Fibroblast of upper back skin (primary cell): Measurements from ENCODE around the gene UBE2M.

Experiments used
- DNase-seq: peaks from one replicate; pipeline ENCODE4 v3.0.0-alpha.2; 2013

Gene UBE2M

DNA sequence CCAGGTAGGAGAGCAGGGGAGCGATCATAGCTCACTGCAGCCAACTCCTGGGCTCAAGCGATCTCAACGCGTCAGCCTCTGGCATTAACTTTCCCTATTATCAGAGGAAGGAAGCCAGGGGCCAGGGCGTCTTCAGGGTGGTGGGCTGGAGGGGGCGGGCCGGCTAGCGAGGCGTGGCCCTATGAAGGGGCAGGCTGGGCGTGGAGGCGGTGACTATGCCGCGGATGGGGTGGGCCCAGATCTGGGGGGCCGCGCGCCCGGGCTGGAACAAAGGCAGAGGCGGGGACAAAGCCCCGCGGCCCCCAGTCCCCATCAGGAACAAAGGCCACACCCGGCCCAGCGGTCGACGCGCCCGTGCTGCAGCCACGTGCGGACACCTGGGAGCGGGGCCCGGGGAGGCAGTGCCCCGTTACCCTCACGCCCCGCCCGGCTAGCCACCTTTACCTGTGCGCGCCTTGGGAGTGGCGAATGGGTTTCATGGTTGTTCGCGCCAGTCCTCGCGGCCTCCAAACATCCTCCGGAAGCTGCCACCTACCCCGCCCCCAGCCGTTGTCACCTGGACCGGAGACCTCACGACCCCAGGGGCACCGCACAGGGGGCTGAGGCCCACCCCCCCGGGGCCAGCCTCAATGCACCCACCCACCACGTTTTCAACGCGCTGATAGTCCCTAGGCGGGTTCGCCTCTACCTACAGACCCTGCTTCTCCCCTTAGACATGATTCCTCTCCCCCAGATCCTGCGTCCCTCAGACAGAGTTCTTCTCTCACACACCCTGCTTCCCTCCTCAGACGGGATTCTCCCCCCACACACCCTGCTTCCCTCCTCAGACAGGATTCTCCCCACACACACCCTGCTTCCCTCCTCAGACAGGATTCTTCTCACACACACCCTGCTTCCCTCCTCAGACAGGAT lies 19.9 kb downstream of the UBE2M start:
- no peak for DNase-seq

DNA sequence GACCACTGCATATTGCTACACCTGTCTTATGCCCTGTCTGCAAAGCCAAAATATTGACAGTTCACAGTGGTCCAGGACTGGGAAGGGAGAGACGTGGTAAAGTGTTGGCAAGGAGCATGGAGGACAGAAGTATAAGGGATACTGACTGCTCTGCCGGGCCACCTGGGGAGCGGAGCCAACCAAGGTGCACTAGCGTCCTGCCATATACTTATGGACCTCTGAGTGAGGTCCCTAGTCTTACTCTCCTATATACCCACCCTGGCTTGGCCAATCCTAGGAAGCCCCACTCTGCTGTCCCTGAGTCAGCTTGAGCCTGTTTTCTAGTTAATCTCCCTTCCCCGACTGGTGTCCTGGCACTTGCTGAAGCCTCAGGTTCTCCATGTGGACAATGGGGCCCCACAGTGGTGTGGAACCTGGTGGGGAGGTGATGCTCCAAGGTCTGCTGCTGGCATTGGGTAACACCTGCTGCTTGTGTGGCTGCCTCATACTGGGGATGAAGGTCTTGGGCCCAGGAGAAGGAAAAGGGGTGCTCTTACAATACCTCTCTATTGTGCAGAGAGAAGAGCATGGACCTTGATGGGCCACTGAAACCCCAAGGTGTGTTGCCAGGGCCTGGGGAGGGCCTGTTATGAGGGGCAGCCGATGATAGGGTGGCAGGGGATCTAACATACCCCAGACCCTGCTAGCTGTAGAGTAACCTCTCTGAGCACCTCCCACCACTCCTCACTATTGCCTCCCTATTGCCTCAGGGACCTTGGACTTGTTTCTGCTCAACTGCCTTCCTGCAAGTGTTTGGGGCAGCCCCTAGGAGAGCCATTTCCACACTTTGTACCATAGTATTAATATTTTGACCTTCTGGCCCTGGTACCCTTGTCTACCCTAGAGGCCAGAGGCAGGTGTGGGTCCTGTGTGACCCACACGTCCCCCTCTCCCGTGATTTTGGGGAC lies 21.3 kb downstream of the UBE2M start:
- DNase-seq, result no peak

DNA sequence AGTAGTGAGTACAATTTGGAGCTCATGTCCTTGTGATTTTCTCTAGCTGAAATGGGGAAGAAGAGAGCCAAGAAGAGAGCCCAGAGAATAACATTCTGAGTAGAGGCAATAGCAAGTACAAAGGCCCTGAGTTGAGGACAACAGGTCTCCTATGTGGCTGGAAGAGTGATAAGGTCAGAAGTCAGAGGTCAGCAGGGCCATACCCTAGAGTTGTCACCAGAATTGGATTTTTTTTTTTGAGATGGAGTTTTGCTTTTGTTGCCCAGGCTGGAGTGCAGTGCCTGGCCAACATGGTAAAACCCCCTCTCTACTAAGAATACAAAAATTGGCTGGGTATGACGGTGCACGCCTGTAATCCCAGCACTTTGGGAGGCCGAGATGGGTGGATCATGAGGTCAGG lies 22.6 kb downstream of the UBE2M start:
- no peak for DNase-seq

DNA sequence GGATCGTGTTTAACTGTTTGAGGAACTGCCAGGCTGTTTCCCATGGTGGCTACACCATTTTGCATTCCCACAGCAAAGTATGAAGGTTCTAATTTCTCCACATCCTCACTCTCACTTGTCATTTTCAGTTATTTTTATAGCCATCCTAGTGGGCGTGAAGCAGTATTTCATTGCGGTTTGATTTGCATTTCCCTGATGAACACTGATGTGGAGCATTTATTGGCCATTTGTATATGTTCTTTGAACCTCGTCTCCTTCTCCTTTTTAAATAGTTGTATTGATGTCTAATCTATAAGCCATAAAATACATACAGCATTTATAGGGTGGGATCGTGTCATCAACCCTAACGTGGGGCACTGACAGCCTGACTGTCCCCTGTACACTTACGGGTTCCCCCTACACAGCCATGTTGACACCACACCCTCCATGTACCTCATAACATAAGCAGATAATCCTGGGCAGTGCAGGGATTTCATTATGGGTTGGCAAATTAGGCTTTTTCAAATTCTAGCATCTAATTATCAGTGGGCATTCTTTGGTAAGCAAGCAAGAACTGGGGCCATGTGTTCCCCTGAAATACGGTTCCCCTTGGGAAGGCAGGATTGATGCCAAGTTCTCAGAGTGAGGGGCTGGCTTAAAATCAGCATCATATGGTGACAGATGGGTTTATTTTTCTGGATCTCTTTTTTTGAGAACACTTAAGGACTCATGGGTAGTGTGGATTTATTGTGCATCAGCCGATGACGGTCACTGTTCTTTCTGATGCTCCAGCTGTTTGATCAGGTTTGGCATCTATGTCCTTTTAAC lies 27.2 kb downstream of the UBE2M start:
- no peak for DNase-seq

DNA sequence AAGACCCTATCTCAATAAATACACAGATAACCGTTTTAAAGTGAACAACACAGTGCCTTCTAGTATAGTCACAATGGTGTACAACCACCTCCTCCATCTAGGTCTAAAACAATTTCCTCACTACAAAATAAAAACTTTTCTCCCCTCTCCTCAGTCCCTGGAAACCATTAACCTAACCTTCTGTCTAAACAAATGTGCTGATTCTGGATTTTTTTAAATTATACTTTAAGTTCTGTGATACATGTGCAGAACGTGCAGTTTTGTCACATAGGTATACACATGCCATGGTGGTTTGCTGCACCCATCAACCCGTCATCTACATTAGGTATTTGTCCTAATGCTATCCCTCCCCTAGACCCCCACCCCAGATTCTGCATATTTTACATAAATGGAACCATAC lies 29.0 kb downstream of the UBE2M start:
- no peak for DNase-seq

DNA sequence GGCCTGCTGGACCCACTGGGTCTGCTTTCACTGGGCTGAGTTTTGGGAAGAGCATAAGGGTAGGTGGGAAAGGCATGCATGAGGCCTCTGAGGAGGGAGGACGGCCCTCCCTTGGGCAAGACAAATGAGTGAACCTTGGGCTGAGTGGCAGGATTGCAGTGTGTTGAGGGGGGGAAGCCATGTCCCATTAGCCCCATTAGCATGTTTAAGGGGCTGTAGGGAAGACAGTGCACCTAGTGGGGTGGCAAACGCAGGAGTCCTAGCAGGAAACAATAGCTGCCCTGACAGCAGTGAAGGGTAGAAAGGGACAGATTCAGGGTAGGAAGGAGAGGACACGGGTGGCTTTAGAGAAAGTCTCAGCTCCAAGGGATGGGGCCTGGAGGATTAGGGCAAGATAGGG lies 35.7 kb downstream of the UBE2M start:
- no peak for DNase-seq

DNA sequence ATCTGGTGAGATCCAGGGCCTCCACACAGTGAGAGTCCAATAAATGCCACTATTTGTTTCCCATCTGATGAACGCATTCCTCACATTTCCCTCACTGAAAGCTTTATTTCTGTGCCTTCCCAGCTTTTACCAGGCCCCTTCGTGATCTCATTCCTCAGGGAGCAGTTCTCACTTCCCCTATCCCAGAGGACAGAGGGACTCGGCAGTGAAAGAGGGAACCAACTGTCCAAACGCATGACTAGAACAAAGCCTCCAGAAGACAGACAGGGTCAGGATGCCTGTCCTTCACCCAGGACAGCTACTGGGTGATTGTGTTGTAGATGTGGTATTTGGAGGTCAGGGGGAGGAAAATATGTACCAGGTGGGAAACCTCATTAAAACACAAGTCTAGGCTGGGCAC lies 36.8 kb downstream of the UBE2M start:
- no peak for DNase-seq

DNA sequence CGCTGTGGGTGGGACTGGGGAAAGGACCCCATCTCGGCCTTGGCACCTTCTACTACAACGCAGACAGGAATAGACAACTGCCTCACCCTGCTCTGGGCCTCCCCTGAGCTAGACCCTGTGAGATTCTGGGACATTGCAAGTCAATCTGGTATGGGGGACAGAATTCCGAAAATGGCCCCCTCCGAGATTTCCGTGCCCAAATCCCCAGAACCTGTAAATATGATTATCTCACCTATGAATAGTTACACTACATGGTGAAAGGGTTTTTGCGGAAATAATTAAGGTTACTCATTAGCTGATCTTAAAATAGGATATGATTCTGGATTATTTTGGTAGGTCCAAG lies 38.2 kb downstream of the UBE2M start:
- DNase-seq, result no peak

DNA sequence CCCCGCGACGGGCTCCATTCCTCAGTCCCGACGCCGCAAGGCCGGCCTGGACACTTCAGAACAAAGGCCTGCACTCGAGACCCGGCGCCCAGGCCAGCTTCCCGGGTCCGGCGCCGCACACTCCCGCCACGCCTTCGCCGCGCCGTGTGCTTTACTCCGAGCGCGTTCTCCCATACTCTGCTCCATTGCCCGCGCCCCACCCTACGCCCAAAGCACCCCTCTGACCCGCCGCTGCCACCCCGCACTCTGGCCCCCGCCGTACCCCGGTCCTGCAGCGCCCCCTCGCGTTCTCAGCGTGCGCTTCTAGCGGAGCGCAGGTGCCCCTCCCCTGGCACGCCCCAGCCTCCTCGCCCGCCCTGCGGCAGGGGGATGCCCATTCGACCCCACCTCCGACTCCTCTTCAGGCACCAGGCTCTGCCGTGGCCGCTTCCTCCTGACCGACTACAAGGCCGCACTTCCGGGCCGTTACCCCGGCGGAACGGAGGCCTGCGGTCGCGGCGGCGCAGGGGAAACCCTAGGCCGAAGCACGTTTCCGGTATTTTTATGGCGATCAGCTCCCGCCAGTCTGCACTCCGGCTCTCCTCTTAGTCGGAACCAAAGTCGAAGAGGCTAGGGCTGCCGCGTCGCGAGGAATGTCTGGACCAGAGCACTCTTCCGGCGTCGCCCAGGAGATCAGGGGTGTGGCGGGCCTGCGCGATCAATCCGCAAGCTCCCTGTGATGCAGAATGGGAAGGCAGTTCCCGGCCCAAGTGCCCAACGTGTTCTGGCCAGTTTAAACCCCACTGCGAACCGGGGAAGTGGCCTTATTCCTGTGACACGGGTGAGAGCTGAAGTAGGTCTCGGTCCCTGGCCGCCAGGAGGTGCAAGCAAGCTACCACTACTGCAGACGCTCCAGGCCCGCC lies 38.8 kb downstream of the UBE2M start, which contains the start of gene ZBTB45:
Gene ZBTB45, minus strand, starts transcription at position 456 of the 902 bp plus-strand sequence. CDS start 2,137 bp downstream, outside the sequence.
- DNase-seq, result peak; percentile 97

DNA sequence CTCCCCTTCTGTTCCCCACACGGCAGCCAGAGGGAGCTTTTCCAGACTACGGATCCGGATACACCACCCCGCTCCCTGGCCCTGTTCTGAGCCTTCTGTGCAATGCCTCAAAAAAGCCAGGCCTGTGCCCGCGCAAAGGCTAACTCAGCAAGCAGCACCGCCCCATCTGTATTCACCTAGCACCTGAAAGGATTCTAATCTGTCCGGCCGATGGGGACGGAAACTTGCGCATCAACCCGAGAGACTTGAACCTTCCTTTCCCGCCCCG lies 39.4 kb downstream of the UBE2M start:
- DNase-seq, result peak; percentile 73

DNA sequence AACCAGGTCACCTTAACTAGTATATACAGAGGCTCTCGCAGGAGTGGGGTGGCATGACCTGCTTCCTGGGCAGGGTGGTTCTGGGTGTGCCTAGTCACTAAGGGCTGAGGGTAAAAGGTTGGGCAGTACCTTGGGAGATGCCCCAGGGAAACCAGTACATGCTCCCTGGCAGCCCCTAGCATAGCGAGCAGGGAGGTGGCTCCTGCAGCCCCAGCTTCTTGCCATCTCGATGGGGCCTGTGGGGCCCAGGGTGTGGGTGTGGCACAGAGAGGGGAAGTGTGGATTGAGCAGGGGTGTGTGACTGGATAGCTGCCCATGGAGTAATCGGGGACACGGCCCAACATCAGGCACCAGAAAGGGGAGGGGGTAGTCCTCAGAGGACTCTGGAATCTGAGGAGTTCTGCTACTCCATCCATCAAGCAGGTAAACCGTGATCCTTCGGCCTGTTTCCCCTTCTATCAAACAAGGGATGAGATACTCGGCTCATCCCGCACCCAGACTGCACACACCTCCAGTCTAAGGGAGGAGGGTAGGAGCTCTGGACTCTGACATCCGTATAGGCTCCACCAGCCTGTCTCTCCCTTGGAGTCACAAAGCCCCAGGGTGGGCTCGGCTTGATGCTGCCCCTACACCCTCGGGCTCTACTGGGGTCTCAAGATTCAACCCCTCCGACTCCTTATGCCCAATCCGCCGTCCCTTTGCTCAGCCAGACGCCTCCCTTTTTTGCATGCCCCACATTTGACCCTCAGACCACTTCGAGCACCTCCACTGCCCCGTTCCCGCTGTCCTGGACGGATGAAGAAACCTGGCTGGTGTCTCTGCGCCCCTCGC lies 39.9 kb downstream of the UBE2M start:
- no peak for DNase-seq

DNA sequence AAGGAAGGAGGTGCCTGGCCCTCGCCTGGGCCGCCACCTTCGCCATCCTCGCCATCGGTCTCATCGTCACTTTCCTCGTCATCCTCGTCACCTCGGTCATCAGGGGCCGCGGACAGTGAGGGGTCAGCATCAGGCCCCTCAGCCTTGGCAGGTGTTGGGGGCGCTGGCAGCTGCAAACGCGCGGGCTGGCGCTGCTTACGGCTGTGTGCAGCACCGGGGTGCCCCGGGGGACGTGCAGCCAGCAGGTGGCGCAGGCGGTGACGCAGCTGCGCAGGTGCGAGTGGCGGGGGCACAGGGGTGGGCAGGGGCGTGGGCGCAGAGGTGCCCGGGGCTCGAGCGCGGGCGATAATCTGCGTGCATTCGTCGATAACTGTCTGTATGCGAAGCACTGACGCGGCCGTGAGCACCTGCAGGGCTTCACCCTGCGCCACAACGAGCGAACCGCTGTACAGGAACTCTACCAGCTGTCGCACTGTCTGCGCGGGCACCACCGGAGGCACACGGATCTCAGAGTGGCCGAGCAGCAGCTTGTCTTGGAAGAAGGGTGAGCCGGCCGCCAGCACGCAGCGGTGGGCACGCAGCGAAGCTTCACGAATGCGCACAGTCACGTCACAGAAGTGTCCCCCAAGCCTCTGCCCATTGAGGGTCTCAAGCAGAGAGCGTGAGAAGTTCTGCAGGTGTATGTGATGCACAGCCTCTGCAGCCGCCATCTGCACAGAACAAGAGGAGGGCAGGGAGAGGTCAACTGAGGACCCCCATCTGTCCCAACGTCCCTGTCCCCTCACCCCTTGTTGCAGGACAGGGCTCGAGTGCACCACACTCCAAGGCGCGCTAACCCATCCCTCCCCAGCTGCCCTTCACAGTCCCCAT lies 41.2 kb downstream of the UBE2M start:
- no peak for DNase-seq

DNA sequence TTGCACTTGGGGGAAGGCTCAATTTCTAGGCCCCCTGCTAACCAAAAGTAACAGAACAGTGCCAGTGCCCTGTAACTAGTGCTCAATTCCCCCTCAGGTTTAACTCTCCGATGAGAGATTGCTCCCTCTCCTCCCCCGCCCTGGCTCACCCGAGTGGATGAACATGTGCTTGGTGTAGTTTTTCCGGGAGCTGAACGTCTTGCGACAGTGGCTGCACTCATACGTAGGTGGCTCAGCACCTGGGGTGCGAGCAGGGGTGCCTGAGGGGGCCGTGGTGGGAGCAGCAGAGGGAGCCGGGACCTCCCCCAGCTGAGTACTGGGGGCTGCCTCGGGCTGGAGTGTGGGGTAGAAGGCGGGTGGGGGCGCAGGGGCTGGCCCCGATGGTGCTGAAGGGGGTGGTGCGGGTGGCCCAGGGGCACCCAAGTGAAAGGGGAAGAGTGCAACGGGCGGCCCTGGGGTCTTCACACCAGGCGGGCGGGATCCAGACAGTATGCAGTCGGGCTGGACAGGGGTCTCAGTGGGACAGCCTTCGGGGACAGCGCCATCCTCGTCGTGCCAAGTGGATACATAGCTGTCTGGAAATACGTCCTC lies 42.1 kb downstream of the UBE2M start:
- no peak for DNase-seq

DNA sequence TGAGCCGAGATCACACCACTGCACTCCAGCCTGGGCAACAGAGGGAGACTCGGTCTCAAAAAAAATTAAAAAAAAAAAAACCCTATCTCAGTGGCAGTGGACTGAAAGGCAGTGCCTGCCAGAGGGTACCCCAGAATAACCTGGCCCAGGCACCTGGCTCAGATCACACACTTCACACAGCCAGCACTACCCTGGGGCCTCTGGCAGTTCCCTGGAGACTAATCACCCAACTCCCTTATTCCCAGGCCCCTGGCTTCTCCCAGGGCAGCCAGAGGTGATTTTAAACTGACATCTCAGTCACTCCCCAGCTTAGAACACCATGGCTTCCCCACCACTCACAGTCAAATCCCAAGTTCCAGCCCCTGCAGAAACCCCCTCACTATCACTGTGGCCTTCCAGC lies 43.2 kb downstream of the UBE2M start:
- no peak for DNase-seq

DNA sequence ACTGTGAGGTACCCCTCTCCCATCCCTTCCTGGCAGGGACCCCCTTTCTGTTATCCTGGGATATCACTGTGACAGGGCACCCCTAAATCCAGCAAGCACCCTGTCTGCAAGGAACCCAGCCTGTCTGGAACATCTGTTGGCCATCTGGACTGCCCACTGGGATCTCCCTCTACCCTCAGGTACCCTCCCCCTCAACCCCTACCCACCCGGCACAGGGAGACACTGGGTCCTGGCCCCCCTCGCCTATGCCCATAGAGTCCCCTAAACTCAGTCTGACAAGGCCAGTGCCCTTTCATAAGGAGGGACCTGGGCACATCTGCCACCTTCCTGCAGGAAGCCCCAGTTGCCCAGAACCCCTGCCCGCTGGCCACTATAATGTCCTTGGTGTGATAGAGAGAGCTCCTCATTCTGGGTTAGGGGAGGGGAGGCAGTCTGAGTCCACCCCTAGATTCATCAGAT lies 43.8 kb downstream of the UBE2M start:
- no peak for DNase-seq

DNA sequence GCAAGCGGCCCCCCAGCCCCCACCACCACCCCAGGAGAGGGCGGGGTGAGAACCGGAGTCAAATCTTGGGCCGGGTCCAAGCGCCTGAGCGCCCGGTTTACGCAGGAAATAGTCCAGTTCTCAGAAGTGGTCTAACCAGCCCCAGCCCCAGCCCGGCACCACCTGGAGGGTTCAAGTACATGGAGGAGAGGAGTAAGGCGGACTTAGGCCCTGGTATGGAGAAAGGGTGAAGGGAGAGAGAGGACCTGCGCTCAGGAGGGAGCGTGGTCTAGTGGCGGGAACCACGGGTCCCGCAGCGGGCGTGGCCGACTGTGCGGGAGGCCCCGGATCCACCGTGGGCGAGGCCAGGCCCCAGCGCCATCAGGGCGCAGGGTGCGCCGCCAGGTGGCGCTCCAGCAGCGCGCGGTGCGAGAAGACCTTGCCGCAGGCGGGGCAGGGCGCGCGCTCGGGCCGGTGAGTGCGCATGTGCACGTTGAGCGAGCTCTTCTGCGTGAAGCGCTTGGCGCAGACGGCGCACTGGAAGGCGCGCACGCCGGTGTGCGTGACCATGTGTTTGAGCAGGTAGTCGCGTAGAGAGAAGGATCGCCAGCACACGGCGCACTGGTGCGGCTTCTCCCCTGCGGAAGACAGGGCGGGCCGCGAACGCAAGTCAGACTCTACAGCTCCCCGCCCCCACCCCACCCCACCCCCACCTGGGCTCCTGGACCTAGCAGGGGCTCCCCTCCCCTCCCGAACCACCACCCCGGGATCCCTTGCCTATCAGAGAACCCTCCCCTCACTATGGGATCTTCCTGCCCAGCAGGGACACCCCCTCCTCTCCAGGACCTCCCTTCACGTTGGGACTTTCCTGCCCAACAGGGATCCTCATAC lies 44.5 kb downstream of the UBE2M start:
- DNase-seq, result peak; percentile 85

DNA sequence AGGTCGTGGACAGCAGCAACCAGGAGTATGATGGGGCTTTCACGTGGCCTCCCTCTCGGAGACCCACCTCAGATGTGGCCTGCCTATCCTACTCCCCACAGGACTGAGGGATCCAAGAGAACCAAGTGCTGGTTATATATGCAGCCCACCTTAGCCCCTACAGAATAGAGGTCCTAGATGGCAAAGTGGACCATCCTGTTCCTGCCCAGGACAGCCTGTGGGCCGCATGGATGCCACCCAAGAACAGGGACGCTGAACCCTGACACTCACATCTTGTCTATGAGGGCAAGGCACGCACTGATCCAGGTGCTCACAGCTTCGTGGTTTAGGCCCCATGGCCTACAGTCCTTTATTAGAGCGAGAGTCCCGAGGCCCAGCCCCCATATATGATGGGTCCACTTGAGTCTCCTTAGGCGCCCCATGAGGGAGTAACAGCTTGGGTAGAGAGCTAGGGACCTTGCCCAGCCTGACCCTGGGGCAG lies 45.2 kb downstream of the UBE2M start:
- no peak for DNase-seq
